Activated T-cell treated with anti-CD3 and anti-CD28 coated beads for 24 hours (primary cell): Measurements from ENCODE around the gene PIGV.
"Not testable (repeated sequence)": the region's sequence is repeated elsewhere in the genome, so short reads cannot be mapped to it uniquely, and the experiment has no call there.

Source experiments
- DNase-seq: peaks from one replicate; pipeline ENCODE4 v3.0.0-alpha.2; 2020; ENCODE audit warnings: low read depth

The PIGV gene

GRCh38 chr1:26794391-26794790 is 6.6 kb downstream of the PIGV start:
- no peak for DNase-seq

- no peak for DNase-seq
Observed at GRCh38 chr1:26797627-26798026, 9.9 kb downstream of the PIGV start.

- DNase-seq, result no peak
Observed at GRCh38 chr1:26799479-26800142, 11.9 kb downstream of the PIGV start.

DNA sequence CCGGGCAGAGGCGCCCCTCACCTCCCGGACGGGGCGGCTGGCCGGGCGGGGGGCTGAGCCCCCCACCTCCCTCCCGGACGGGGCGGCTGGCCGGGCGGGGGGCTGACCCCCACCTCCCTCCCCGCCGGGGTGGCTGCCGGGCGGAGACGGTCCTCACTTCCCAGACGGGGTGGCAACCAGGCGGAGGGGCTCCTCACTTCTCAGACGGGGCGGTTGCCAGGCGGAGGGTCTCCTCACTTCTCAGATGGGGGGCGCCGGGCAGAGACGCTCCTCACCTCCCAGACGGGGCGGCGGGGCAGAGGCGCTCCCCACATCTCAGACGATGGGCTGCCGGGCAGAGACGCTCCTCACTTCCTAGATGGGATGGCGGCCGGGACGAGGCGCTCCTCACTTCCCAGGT is 16.2 kb downstream of the PIGV start:
- DNase-seq, result not testable (repeated sequence)

GRCh38 chr1:26810105-26810504 is 22.4 kb downstream of the PIGV start:
- peak; percentile 71 for DNase-seq

GRCh38 chr1:26811057-26811456 is 23.3 kb downstream of the PIGV start:
- no peak for DNase-seq

DNA sequence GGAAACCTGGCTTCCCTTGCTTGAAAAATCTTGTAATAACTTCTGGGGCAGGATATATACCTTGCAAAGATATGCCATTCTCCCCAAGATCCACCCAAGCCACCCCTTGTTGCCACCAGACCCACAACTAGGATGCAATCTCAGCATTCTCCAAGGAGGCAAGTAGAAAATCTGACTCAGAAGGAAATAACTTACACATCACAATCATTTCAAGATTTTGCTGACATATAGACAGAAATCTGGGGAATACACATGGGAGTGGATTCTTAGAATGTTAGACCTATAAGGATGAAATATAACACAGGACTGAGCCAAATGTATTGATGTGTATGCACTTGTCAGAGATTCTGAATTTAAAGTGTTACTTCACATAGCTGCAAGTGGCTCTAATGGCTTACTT is 24.0 kb downstream of the PIGV start:
- DNase-seq, result no peak

DNA sequence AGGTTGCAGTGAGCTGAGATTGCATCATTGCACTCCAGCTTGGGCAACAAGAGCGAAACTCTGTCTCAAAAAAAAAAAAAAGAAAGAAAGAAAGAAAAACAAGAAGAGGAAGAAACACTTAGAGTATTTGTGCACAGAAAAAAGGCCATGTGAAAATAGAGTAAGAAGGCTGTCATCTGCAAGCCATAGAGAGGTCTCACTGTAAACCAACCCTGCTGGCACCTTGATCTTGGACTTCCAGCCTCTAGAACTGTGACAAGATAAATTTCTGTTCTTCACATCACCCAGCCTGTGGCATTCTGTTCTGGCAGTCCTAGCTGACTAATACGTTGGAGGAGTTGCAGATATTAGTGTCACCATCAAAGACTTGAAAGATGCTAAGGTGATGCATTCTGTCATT is 26.6 kb downstream of the PIGV start:
- no peak for DNase-seq

DNA sequence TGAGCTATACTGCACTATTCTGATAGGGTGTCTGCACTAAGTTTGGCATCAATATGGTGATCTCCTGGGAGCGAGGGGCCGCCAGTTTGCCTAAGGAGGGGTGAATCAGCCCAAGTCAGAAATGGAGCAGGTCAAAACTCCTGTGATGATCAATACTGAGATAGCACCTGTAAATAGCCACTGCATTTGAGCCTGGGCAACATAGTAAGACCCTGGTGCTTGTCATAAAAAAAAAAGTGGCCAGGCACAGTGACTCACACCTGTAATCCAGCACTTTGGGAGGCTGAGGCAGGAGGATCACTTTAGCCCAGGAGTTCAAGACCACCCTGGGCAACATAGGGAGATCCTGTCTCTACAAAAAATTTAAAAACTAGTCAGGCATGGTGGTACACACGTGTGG is 27.1 kb downstream of the PIGV start:
- no peak for DNase-seq

GRCh38 chr1:26820784-26821269 is 33.1 kb downstream of the PIGV start:
- no peak for DNase-seq

GRCh38 chr1:26822737-26823395 is 35.1 kb downstream of the PIGV start:
- no peak for DNase-seq

DNA sequence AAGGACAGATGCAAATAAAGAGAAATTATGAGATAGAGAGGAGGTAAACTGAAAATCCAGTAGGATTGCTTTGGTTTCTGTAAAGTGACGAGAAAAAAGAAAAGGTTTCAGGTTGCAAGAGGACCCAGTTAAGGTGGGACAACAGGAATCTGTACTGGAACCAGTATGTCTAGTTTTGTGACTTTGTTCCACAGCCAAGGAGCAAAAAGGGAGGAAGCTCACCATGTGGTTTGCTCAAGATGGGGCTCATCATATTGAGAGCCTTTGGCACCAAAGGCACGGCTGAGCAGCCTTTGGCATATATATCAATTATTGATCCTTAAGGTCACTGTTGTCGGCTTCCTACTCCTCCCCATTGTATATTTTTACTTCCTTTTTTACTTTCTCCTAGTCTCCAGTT is 37.0 kb downstream of the PIGV start:
- no peak for DNase-seq

- peak; percentile 66 for DNase-seq
Observed at GRCh38 chr1:26826261-26827105, 38.7 kb downstream of the PIGV start, which contains the start of gene ZDHHC18. Gene ZDHHC18 (plus strand): TSS chr1:26826688. CDS start chr1:26826805, 117 bp downstream.

GRCh38 chr1:26827106-26827604 is 39.4 kb downstream of the PIGV start:
- DNase-seq, result no peak

DNA sequence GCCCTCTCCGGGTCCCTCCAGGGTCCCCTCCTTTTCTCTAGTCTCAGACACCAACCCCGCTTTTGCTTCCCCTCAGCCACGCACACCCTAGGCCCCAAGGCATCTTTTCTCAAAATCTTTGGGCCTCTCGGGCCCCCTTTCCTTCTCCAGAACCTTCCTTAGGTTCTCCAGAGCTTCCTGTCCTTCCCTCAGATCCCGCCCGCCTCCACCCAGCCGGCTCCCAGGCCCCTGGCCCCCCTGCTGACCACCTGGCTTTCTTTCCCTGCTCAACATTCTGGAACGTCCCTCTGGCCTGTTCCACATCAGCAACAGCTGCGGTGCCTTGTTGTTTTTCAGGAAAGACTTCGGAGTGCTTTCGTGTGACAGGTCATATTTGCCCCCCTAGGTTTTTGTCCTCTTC is 39.9 kb downstream of the PIGV start:
- DNase-seq, result no peak

DNA sequence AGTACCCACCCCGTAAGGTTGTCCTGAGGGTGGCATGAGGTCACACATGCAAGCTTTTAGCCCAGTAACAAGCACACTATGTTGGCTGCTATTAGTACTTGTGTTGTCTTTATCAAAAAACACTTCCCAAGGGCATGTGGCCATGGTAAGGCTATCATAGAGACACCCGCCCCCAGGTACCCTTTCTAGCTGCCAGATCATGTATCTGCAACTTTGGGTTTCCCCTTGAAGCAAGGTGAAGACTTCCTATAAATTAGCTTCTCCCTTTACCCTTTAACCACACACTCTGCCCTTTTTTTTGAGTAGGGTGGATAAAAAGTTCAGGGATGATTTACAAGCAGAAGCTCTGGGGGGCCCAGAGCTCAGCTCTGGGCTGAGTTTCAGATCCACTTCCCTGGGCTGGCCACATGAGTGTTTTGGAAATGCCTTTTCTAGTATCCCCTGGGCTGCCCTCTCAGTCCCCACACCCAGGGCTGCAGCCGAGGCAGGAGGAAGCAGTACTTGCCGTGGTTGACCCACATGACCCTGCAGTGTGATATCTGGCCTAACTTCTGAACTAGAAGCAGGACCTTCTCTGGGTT is 40.8 kb downstream of the PIGV start:
- no peak for DNase-seq

DNA sequence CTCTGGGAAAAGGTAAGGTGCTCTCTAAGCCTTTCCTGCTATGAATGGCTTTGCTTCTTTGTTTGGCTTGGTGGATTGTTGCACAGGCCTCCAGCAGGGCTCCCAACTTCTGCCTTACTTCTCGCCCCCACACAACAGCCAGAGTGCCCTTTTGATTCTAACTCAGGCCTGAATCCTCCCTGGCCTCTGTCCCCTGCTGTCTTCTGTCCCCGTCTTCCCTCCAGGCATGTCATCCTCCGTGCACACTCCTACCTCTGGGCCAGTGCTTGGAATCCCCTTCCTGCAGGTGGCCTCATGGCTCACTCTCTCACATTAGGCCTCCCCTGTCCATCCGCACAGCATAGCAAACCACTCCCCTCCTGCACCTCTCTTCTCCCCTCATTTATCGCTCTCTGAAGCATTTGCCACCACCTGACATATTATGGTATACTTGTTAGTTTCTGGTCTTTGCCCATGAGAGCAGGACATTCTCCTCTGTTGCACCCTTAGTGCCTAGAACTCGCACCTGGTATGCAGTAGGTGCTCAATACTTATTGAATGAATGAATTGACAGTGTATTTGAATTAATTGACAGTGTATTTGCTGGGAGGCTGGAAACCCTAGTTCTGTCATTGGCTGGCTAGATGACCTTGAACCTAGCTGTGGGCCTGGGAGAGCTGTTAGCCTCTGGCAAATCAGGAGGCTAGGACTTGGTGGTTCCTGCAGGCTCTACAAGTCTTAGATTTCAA is 41.6 kb downstream of the PIGV start:
- no peak for DNase-seq

- DNase-seq, result no peak
Observed at GRCh38 chr1:26831059-26831458, 43.3 kb downstream of the PIGV start.

DNA sequence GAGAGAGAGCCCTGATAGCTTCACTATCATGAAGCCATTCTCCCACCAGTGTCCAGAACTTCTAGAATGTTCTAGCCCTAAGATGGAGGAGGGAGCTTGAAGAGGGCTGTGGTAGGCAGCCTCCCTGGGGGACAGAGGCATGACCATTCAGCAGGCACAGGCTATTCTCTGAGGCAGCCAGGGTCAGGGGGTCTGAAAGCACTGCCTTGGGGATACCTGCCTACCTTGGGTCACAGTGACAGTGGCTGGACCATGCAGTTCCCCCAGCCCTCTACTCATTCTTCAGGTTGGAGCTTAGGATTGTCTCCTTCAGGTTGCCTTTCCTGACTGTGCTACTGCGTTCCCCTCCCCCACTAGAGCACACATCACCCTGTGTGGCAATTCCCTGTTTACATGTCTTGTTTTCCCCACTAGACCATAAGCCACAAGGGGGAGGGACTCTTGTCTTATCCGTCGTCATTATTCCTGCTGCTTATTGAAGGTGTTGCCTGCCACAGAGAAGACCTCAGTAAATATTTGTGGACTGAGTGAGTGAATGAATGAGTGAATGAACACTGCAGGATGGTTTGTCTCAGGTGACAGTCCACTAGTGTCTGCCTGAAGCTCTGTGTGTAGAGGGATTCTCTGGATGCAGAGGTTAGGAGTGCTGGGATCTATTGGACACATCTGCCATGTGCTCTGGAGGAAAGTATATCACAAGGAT is 43.9 kb downstream of the PIGV start:
- no peak for DNase-seq

DNA sequence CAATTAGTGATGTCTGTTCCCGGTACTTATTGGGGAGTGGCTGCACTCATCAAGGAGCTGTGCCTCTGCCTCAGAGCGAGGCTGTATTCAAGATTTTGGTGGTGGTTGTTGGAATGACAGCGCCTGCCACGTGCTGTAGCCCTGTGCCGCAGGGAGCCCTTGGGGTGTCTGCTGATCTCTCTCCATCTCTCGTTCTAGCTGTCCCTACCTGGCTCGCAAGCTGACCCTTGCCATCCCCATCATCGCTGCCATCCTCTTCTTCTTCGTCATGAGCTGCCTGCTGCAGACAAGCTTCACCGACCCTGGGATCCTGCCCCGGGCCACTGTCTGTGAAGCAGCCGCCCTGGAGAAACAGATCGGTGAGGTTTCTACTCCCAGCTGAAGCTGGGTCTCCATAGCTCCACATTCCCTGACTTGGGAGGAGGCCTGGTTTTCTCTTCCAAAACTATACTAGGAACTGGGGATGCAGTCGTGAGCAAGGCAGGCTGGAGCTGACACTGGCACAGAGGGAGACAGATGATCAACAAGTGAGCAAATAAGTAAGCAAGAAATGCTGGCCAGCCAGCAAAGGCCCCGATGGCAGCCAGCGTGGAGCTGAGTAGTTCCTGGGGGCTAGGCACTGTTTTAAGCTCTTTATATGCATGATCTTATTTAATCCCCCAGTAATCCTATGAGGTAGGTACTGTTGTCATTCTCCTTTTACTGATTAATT is 44.7 kb downstream of the PIGV start:
- no peak for DNase-seq
